ENCODE results near the gene WFDC5. TPM values are rescaled to one million over a fixed set of nuclear protein-coding genes. Genes with fewer than 3 reads are reported as not detected.
"Not testable (repeated sequence)": the region's sequence is repeated elsewhere in the genome, so short reads cannot be mapped to it uniquely, and the experiment has no call there.

Gene WFDC5
- total RNA-seq, 3 donors from 2014 or later (not counting 1 experiment from before 2014, with no cell fraction given), result not detected

DNA sequence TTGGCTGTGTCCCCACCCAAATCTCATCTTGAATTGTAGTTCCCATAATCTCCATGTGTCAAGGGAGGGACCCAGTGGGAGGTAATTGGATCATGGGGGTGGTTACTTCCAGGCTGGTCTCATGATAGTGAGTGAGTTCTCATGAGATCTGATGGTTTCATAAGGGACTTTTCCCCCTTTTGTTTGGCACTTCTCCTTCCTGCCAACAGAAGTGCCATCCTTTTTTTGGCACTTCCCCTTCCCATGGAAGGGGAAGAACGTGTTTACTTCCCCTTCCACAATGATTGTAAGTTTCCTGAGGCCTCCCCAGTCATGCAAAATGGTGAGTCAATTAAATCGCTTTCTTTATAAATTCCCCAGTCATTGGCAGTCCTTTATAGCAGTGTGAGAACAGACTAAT, 41.7 kb upstream of the WFDC5 start:
- H3K27ac Mint-ChIP-seq, result no peak overlapping the region

DNA sequence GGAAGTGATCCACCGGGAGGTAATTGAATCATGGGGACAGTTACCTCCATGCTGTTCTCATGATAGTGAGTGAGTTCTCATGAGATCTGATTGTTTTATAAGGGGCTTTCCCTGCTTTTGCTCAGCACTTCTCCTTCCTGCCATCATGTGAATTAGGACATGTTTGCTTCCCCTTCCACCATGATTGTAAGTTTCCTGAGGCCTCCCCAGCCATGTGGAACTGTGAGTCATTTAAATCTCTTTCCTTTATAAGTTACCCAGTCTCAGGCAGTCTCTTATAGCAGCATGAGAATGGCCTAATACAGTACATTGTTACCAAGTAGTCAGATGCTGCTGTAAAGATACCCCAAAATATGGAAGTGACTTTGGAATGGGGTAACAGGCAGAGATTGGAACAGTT, 39.8 kb upstream of the WFDC5 start:
- H3K27ac ChIP-seq (ENCODE audit: low read length); DNase-seq; H3K4me1 ChIP-seq (ENCODE audit: control insufficient read depth, insufficient read depth, low read length); H3K4me3 ChIP-seq (ENCODE audit: low read length); H3K27ac Mint-ChIP-seq; ATAC-seq; H3K9me3 Mint-ChIP-seq; H3K4me1 Mint-ChIP-seq; H3K4me3 Mint-ChIP-seq; H3K9me3 ChIP-seq (ENCODE audit: control insufficient read depth, insufficient read depth, low read length); H3K27me3 ChIP-seq (ENCODE audit: control insufficient read depth, insufficient read depth, low read length); intact Hi-C loops (cut with micrococcal nuclease); H3K36me3 ChIP-seq (ENCODE audit: control insufficient read depth, insufficient read depth, low read length): not testable (repeated sequence)
- Mint-ChIP-seq H3K27me3 (ENCODE audit: low read depth in 2 of 2) (peaks cover 8 to 71% of the 10 kb centered on the region in 2 donors), H3K36me3 (peaks cover 18% of the 10 kb centered on the region)
- WGBS (ENCODE audit: insufficient coverage), result 80% methylated on average over 1 of the region's 1 CpG

More for the DNA sequence above, 41.7 kb upstream of the WFDC5 start:
- Mint-ChIP-seq H3K9me3 (peaks cover 7 to 9% of the 10 kb centered on the region in 2 donors), H3K4me3 (no peak overlapping the region), H3K36me3 (peaks cover 22% of the 10 kb centered on the region), H3K27me3 (ENCODE audit: low read depth in 2 of 2) (peaks cover 8 to 74% of the 10 kb centered on the region in 2 donors), H3K4me1 (no peaks in the 10 kb centered on the region)
- Histone ChIP-seq H3K9me3 (ENCODE audit: control insufficient read depth, insufficient read depth, low read length) (no peaks in the 10 kb centered on the region), H3K4me1 (ENCODE audit: control insufficient read depth, insufficient read depth, low read length) (no peaks in the 10 kb centered on the region), H3K27ac (ENCODE audit: low read length) (no peak overlapping the region), H3K36me3 (ENCODE audit: control insufficient read depth, insufficient read depth, low read length) (no peaks in the 10 kb centered on the region), H3K4me3 (ENCODE audit: low read length) (no peak overlapping the region), H3K27me3 (ENCODE audit: control insufficient read depth, insufficient read depth, low read length) (no peaks in the 10 kb centered on the region)
- ATAC-seq, result no peak
- intact Hi-C loops (cut with micrococcal nuclease), result no loop called here
- TF ChIP-seq, protein P1, sequence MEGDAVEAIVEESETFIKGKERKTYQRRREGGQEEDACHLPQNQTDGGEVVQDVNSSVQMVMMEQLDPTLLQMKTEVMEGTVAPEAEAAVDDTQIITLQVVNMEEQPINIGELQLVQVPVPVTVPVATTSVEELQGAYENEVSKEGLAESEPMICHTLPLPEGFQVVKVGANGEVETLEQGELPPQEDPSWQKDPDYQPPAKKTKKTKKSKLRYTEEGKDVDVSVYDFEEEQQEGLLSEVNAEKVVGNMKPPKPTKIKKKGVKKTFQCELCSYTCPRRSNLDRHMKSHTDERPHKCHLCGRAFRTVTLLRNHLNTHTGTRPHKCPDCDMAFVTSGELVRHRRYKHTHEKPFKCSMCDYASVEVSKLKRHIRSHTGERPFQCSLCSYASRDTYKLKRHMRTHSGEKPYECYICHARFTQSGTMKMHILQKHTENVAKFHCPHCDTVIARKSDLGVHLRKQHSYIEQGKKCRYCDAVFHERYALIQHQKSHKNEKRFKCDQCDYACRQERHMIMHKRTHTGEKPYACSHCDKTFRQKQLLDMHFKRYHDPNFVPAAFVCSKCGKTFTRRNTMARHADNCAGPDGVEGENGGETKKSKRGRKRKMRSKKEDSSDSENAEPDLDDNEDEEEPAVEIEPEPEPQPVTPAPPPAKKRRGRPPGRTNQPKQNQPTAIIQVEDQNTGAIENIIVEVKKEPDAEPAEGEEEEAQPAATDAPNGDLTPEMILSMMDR (IDR thresholded peaks at IDR 0.05), result no peak
- 0% methylated on average over 1 of the region's 2 CpGs for WGBS (ENCODE audit: insufficient coverage)
- DNase-seq, result no peak

DNA sequence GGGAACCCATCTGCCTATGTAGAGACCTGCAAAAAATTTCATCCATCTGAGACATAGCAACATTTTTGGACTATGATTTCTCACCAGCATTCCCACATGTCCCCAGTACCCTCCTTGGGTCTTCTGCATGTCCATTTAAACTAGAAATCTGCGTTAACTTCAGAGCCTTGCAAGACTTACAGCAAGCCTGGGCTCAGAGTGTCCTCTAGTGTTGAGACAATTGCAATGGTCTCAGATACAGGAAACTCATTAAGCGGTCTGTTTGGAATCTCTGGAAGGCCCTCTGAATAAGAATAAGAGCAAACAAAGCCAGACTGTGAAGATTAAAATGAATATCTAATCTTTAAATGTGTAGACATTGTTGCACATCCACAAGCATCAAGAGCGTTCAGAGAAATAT, 39.2 kb upstream of the WFDC5 start:
- Histone ChIP-seq H3K27ac (ENCODE audit: low read length) (no peak overlapping the region), H3K4me3 (ENCODE audit: low read length) (no peak overlapping the region), H3K4me1 (ENCODE audit: control insufficient read depth, insufficient read depth, low read length) (no peaks in the 10 kb centered on the region), H3K36me3 (ENCODE audit: control insufficient read depth, insufficient read depth, low read length) (no peaks in the 10 kb centered on the region), H3K27me3 (ENCODE audit: control insufficient read depth, insufficient read depth, low read length) (no peaks in the 10 kb centered on the region), H3K9me3 (ENCODE audit: control insufficient read depth, insufficient read depth, low read length) (no peaks in the 10 kb centered on the region)
- intact Hi-C loops (cut with micrococcal nuclease), result no loop called here
- H3K9me3 Mint-ChIP-seq, result peaks cover 6 to 7% of the 10 kb centered on the region in 2 donors
- no peak for DNase-seq
- no peak overlapping the region for H3K27ac Mint-ChIP-seq
- H3K4me3 Mint-ChIP-seq, result no peak overlapping the region
- TF ChIP-seq, protein P1 (IDR thresholded peaks at IDR 0.05), result no peak
- peaks cover 12% of the 10 kb centered on the region for H3K36me3 Mint-ChIP-seq
- WGBS (ENCODE audit: insufficient coverage), result 56% methylated on average over 3 of the region's 3 CpGs
- no peaks in the 10 kb centered on the region for H3K4me1 Mint-ChIP-seq
- H3K27me3 Mint-ChIP-seq (ENCODE audit: low read depth in 2 of 2), result peaks cover 11 to 74% of the 10 kb centered on the region in 2 donors
- ATAC-seq, result no peak

DNA sequence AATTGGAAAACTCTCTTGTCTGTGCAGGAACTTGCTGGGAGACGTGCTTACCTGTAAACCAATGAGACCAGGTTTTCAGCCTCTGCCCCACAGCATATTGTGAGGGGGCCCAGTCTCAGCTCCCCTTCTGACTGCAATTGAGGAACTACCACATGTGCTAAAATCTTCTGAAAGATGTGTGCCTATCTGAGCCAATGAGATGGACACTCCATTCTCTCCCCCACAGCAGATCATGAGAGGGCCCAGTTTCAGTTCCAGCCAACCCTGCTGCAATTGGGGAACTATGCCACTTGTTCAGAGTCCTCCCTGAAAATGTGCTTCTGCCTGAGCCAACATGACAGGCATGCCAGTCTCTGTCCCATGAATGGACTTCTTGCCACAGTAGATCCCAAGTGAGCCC, 38.8 kb upstream of the WFDC5 start:
- Histone ChIP-seq H3K27ac (ENCODE audit: low read length) (no peak overlapping the region), H3K4me3 (ENCODE audit: low read length) (no peak overlapping the region), H3K27me3 (ENCODE audit: control insufficient read depth, insufficient read depth, low read length) (no peaks in the 10 kb centered on the region), H3K9me3 (ENCODE audit: control insufficient read depth, insufficient read depth, low read length) (no peaks in the 10 kb centered on the region), H3K4me1 (ENCODE audit: control insufficient read depth, insufficient read depth, low read length) (no peaks in the 10 kb centered on the region), H3K36me3 (ENCODE audit: control insufficient read depth, insufficient read depth, low read length) (no peaks in the 10 kb centered on the region)
- Mint-ChIP-seq H3K4me1 (no peaks in the 10 kb centered on the region), H3K27me3 (ENCODE audit: low read depth in 2 of 2) (peaks cover 11 to 73% of the 10 kb centered on the region in 2 donors), H3K36me3 (peaks cover 7% of the 10 kb centered on the region), H3K4me3 (no peak overlapping the region), H3K27ac (no peak overlapping the region), H3K9me3 (peaks cover 3% of the 10 kb centered on the region in 2 donors)
- TF ChIP-seq, protein P1 (IDR thresholded peaks at IDR 0.05), result no peak
- no peak for ATAC-seq
- intact Hi-C loops (cut with micrococcal nuclease), result no loop called here
- DNase-seq, result no peak
- 86% methylated on average over 1 of the region's 1 CpG for WGBS (ENCODE audit: insufficient coverage)
